Measurements from ENCODE around the gene PDCD1. TPM values are rescaled to one million over a fixed set of nuclear protein-coding genes. Genes with fewer than 3 reads are reported as not detected.
"Not testable (repeated sequence)": the region's sequence is repeated elsewhere in the genome, so short reads cannot be mapped to it uniquely, and the experiment has no call there.

Gene PDCD1
- total and polyA plus RNA-seq, 2 experiments from 2014 or later, result 0.44 TPM; not detected in 1

DNA sequence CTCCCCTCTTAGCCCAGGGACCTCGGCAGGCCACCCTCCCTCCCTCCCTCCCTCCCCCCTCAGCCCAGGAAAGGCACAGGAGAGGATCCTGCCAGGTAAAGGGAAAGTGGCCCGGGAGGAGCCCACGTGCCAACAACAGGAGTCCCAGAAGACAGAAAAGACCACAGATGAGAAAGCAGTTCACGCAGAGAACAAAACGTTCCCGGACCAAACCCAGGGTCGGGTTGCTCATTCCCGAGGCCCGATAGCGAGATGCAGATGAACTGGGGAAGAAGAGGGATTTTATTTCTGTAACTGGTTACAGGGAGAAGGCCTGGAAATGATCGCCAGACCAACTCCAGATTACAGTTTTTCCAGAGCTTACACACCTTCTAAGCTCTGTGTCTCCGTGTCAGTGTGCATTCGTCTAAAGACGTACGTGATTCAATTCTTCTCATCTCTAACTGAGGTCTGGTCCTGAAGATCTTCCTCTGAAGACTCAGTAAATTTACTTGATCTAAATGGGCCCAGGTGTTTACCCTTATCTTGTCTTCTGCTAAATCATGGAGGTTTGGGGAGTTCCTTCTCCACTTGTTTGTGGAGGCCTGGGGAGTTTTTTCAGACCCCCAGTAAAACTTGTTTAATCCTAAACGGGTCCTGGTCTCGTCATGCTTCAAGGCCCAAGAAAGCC is 50.5 kb downstream of the PDCD1 start:
- H3K4me1 ChIP-seq (ENCODE audit: insufficient read depth), result peaks cover 24% of the 10 kb centered on the region

DNA sequence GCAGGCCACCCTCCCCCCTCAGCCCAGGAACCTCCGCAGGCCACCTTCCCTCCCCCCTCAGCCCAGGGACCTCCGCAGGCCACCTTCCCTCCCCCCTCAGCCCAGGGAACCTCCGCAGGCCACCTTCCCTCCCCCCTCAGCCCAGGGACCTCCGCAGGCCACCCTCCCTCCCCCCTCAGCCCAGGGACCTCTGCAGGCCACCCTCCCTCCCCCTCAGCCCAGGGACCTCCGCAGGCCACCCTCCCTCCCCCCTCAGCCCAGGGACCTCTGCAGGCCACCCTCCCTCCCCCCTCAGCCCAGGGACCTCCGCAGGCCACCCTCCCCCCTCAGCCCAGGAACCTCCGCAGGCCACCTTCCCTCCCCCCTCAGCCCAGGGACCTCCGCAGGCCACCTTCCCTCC is 52.5 kb downstream of the PDCD1 start:
- H3K9me3 ChIP-seq (ENCODE audit: low read depth); H3K27ac ChIP-seq; H3K27me3 ChIP-seq; H2AFZ ChIP-seq; H3K4me2 ChIP-seq; DNase-seq (ENCODE audit: low spot score); H4K20me1 ChIP-seq (ENCODE audit: insufficient read depth, poor library complexity, severe bottlenecking); H3K4me3 ChIP-seq; H3K36me3 ChIP-seq (replicated peaks; ENCODE audit: insufficient read depth, low read depth); H3K79me2 ChIP-seq; H3K9me2 ChIP-seq (replicated peaks; ENCODE audit: insufficient read depth): not testable (repeated sequence)
- H3K4me1 ChIP-seq (ENCODE audit: insufficient read depth), result peaks cover 24% of the 10 kb centered on the region
- no CpG with 5 or more reads among the region's 8 CpGs for WGBS (ENCODE audit: low lambda C conversion rate, missing lambda C conversion rate)

More for the DNA sequence above, 50.5 kb downstream of the PDCD1 start:
- Histone ChIP-seq H3K36me3 (replicated peaks; ENCODE audit: insufficient read depth, low read depth) (no peaks in the 10 kb centered on the region), H3K27me3 (no peaks in the 10 kb centered on the region), H3K79me2 (no peaks in the 10 kb centered on the region), H3K4me2 (peak overlapping the region; percentile 33), H3K9me2 (replicated peaks; ENCODE audit: insufficient read depth) (no peaks in the 10 kb centered on the region), H3K27ac (peak overlapping the region; percentile 88), H3K4me3 (no peak overlapping the region), H4K20me1 (ENCODE audit: insufficient read depth, poor library complexity, severe bottlenecking) (no peaks in the 10 kb centered on the region), H2AFZ (peak overlapping the region; percentile 56), H3K9me3 (ENCODE audit: low read depth) (no peaks in the 10 kb centered on the region)
- WGBS (ENCODE audit: low lambda C conversion rate, missing lambda C conversion rate), result 45% methylated on average over 16 of the region's 17 CpGs
- TF ChIP-seq EZH2phosphoT487 (IDR thresholded peaks at IDR 0.05; ENCODE audit: low read depth, severe bottlenecking, unreplicated experiment) (no peak), EZH2 (IDR thresholded peaks at IDR 0.05; ENCODE audit: borderline replicate concordance) (no peak)
- TF ChIP-seq, protein P1, sequence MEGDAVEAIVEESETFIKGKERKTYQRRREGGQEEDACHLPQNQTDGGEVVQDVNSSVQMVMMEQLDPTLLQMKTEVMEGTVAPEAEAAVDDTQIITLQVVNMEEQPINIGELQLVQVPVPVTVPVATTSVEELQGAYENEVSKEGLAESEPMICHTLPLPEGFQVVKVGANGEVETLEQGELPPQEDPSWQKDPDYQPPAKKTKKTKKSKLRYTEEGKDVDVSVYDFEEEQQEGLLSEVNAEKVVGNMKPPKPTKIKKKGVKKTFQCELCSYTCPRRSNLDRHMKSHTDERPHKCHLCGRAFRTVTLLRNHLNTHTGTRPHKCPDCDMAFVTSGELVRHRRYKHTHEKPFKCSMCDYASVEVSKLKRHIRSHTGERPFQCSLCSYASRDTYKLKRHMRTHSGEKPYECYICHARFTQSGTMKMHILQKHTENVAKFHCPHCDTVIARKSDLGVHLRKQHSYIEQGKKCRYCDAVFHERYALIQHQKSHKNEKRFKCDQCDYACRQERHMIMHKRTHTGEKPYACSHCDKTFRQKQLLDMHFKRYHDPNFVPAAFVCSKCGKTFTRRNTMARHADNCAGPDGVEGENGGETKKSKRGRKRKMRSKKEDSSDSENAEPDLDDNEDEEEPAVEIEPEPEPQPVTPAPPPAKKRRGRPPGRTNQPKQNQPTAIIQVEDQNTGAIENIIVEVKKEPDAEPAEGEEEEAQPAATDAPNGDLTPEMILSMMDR (IDR thresholded peaks at IDR 0.05; ENCODE audit: poor library complexity), result no peak
- DNase-seq (ENCODE audit: low spot score), result peak; percentile 46

DNA sequence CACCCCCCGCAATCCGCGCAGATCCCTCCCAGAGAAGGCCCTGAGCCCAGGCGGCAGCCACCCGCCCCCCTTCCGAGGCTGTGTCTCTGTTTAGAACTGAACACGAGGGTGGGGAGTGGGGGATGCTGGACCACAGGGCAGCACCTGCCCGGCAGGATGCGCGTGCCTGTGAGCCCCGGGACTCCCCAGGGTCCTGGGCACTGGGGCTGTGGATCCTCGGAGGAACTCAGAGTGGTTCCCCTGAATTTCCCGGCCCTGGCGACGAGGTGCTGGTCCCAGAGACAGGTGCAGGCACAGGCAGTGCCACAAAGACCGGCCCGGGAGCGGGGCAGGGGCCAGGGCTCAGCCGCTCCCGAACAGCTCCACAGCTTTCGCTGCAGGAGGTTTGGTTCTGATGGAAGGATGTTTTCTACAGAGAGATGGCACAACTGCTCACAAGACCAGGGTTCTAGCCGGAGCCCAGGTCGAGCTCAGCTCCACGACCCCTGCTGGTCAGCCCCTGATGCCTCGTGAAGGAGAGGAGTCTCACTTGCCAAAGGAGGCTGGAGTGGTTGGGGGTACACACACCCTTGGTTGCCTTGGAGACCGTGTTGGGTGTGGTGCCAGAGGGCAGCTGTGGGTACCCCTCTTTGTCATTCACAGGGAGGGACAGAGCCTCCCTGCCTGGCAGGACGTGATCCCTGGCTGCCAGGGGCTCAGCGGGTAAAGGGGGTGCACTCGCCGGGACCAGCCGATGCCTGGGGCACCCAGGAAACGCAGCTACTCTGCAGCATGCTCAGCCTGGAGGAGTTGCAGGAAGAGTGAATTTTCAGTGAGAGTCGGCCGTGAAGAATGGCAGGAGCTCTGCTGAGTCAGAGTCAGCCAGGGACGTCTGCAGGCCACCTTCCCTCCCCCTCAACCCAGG is 54.1 kb downstream of the PDCD1 start:
- H3K4me2 ChIP-seq, result peak overlapping the region; percentile 77
- H3K27me3 ChIP-seq, result no peaks in the 10 kb centered on the region
- DNase-seq (ENCODE audit: low spot score), result peak; percentile 35
- H3K79me2 ChIP-seq, result no peaks in the 10 kb centered on the region
- H3K27ac ChIP-seq, result peak overlapping the region; percentile 40
- no peaks in the 10 kb centered on the region for H3K36me3 ChIP-seq (replicated peaks; ENCODE audit: insufficient read depth, low read depth)
- WGBS (ENCODE audit: low lambda C conversion rate, missing lambda C conversion rate), result 67% methylated on average over 32 of the region's 35 CpGs
- TF ChIP-seq EZH2phosphoT487 (IDR thresholded peaks at IDR 0.05; ENCODE audit: low read depth, severe bottlenecking, unreplicated experiment) (no peak), EZH2 (IDR thresholded peaks at IDR 0.05; ENCODE audit: borderline replicate concordance) (no peak)
- TF ChIP-seq, protein P1 (IDR thresholded peaks at IDR 0.05; ENCODE audit: poor library complexity), result no peak
- no peaks in the 10 kb centered on the region for H3K9me2 ChIP-seq (replicated peaks; ENCODE audit: insufficient read depth)
- H3K9me3 ChIP-seq (ENCODE audit: low read depth), result no peaks in the 10 kb centered on the region
- no peak overlapping the region for H2AFZ ChIP-seq
- peaks cover 24% of the 10 kb centered on the region for H3K4me1 ChIP-seq (ENCODE audit: insufficient read depth)
- H4K20me1 ChIP-seq (ENCODE audit: insufficient read depth, poor library complexity, severe bottlenecking), result no peaks in the 10 kb centered on the region
- no peak overlapping the region for H3K4me3 ChIP-seq
